Trophoblast cell (in vitro differentiated cells and primary cell): ENCODE data around the gene ADM5.

Experiments used
- DNase-seq, 2 donors: peaks; one replicate each; pipeline ENCODE4 v3.0.0-alpha.2; 2016
- H2AFZ ChIP-seq: 2 replicates; pipeline ENCODE4 v1.6.1; 2013; ENCODE audit warnings: low read length, moderate library complexity, mild to moderate bottlenecking; ENCODE audit not compliant: insufficient read depth, poor library complexity
- H2AK5ac ChIP-seq: 2 replicates; pipeline ENCODE4 v1.6.1; 2013; ENCODE audit warnings: mild to moderate bottlenecking, low read length
- H2BK120ac ChIP-seq: 2 replicates; pipeline ENCODE4 v1.6.1; 2013; ENCODE audit warnings: low read length, mild to moderate bottlenecking, moderate library complexity; ENCODE audit not compliant: insufficient read depth, poor library complexity
- H2BK12ac ChIP-seq: 2 replicates; pipeline ENCODE4 v1.6.1; 2013; ENCODE audit warnings: mild to moderate bottlenecking, low read length, moderate library complexity
- H2BK5ac ChIP-seq: 2 replicates; pipeline ENCODE4 v1.6.1; 2013; ENCODE audit warnings: low read length, low read depth, moderate library complexity, mild to moderate bottlenecking; ENCODE audit not compliant: poor library complexity
- H3K14ac ChIP-seq: 2 replicates; pipeline ENCODE4 v1.6.1; 2013; ENCODE audit warnings: mild to moderate bottlenecking, low read length
- H3K18ac ChIP-seq: 2 replicates; pipeline ENCODE4 v1.6.1; 2013; ENCODE audit warnings: mild to moderate bottlenecking, low read length
- H3K23ac ChIP-seq: 2 replicates; pipeline ENCODE4 v1.6.1; 2013; ENCODE audit warnings: low read length
- H3K27ac ChIP-seq: 2 replicates; pipeline ENCODE4 v1.5.1; 2013; ENCODE audit warnings: low read depth, mild to moderate bottlenecking, inconsistent platforms, low read length, moderate library complexity
- H3K27me3 ChIP-seq: 2 replicates; pipeline ENCODE4 v1.6.1; 2013; ENCODE audit warnings: inconsistent platforms, mild to moderate bottlenecking, low read length, moderate library complexity; ENCODE audit not compliant: insufficient read depth
- H3K36me3 ChIP-seq, 2 experiments: 1 replicate in 1 of 2; 2 replicates in 1 of 2; pipeline ENCODE4 v1.6.1; 2013; ENCODE audit warnings: low read length in 2 of 2, mild to moderate bottlenecking in 2 of 2, moderate library complexity in 1 of 2; ENCODE audit not compliant: insufficient read depth in 2 of 2, control insufficient read depth in 1 of 2
- H3K4ac ChIP-seq: 2 replicates; pipeline ENCODE4 v1.6.1; 2013; ENCODE audit warnings: low read depth, mild to moderate bottlenecking, low read length, moderate library complexity
- H3K4me1 ChIP-seq, 2 experiments: 1 replicate in 1 of 2; 2 replicates in 1 of 2; pipeline ENCODE4 v1.6.1; 2013; ENCODE audit warnings: low read length in 2 of 2, mild to moderate bottlenecking in 2 of 2, moderate library complexity in 1 of 2; ENCODE audit not compliant: insufficient read depth in 2 of 2, control insufficient read depth in 1 of 2
- H3K4me2 ChIP-seq: 2 replicates; pipeline ENCODE4 v1.6.1; 2013; ENCODE audit warnings: inconsistent platforms, mild to moderate bottlenecking, low read length, moderate library complexity
- H3K4me3 ChIP-seq: 2 replicates; pipeline ENCODE4 v1.5.1; 2013; ENCODE audit warnings: mild to moderate bottlenecking, low read depth, low read length, inconsistent platforms
- H3K79me1 ChIP-seq: one replicate; pipeline ENCODE4 v1.6.1; 2013; ENCODE audit warnings: low read length
- H3K79me2 ChIP-seq: 2 replicates; pipeline ENCODE4 v1.6.1; 2013; ENCODE audit warnings: low read length, mild to moderate bottlenecking; ENCODE audit not compliant: control insufficient read depth, insufficient read depth, poor library complexity
- H3K9ac ChIP-seq: 2 replicates; pipeline ENCODE4 v1.6.1; 2013; ENCODE audit warnings: mild to moderate bottlenecking, low read length
- H3K9me3 ChIP-seq: 2 replicates; pipeline ENCODE4 v1.6.1; 2013; ENCODE audit warnings: low read depth, mild to moderate bottlenecking, control low read depth, inconsistent platforms, low read length; ENCODE audit not compliant: insufficient read depth
- H4K12ac ChIP-seq: 2 replicates; pipeline ENCODE4 v1.6.1; 2013; ENCODE audit warnings: low read depth, mild to moderate bottlenecking, low read length, moderate library complexity
- H4K8ac ChIP-seq: 2 replicates; pipeline ENCODE4 v1.6.1; 2013; ENCODE audit warnings: low read depth, mild to moderate bottlenecking, low read length, moderate library complexity
- H4K91ac ChIP-seq: one replicate; pipeline ENCODE4 v1.6.1; 2013; ENCODE audit warnings: low read depth, mild to moderate bottlenecking, low read length, moderate library complexity
- WGBS: extraction: QIAGEN DNeasy Blood & Tissue Kit; methylation state at CpG from one replicate; pipeline ENCODE4 v1.1.7; 2013; ENCODE audit warnings: missing lambda C conversion rate; ENCODE audit not compliant: insufficient read length, insufficient coverage; ENCODE audit errors: extremely low coverage; 5-methylcytosine and 5-hydroxymethylcytosine counted together

The ADM5 gene

GRCh38 chr19:49713236-49713845, 23.9 kb downstream of the ADM5 start:
- H4K8ac ChIP-seq: no peak overlapping the region
- WGBS: no CpG with 5 or more reads among the region's 8 CpGs
- peak; percentile 54 to 75 for DNase-seq
- no peak overlapping the region for H2AFZ ChIP-seq
- H2BK12ac ChIP-seq: no peak overlapping the region
- no peaks in the 10 kb centered on the region for H3K36me3 ChIP-seq
- no peak overlapping the region for H2BK5ac ChIP-seq
- H4K91ac ChIP-seq: no peak overlapping the region
- H3K14ac ChIP-seq: no peak overlapping the region
- H3K4me2 ChIP-seq: no peak overlapping the region
- H3K23ac ChIP-seq: no peak overlapping the region
- H2AK5ac ChIP-seq: no peak overlapping the region
- H2BK120ac ChIP-seq: no peak overlapping the region
- H3K18ac ChIP-seq: no peak overlapping the region
- H3K27ac ChIP-seq: no peak overlapping the region
- H3K27me3 ChIP-seq: no peaks in the 10 kb centered on the region
- H3K9ac ChIP-seq: no peak overlapping the region
- no peaks in the 10 kb centered on the region for H3K9me3 ChIP-seq
- H3K79me1 ChIP-seq: no peaks in the 10 kb centered on the region
- no peaks in the 10 kb centered on the region for H3K79me2 ChIP-seq
- H3K4ac ChIP-seq: no peak overlapping the region
- no peak overlapping the region for H3K4me3 ChIP-seq
- peaks cover 6 to 7% of the 10 kb centered on the region in 2 experiments for H3K4me1 ChIP-seq
- H4K12ac ChIP-seq: no peak overlapping the region

- no peak overlapping the region for H4K12ac ChIP-seq
- no CpG with 5 or more reads among the region's 3 CpGs for WGBS
- no peak overlapping the region for H2AFZ ChIP-seq
- H2BK12ac ChIP-seq: no peak overlapping the region
- H3K14ac ChIP-seq: no peak overlapping the region
- H3K79me2 ChIP-seq: no peaks in the 10 kb centered on the region
- H3K9ac ChIP-seq: no peak overlapping the region
- no peak overlapping the region for H2BK5ac ChIP-seq
- H3K23ac ChIP-seq: no peak overlapping the region
- H3K9me3 ChIP-seq: no peaks in the 10 kb centered on the region
- H3K4ac ChIP-seq: no peak overlapping the region
- H3K36me3 ChIP-seq: no peaks in the 10 kb centered on the region
- no peak overlapping the region for H3K4me3 ChIP-seq
- H2AK5ac ChIP-seq: no peak overlapping the region
- no peak overlapping the region for H3K4me2 ChIP-seq
- H4K91ac ChIP-seq: no peak overlapping the region
- no peak overlapping the region for H3K18ac ChIP-seq
- no peak overlapping the region for H4K8ac ChIP-seq
- H3K27ac ChIP-seq: no peak overlapping the region
- H3K4me1 ChIP-seq: peaks cover 6 to 7% of the 10 kb centered on the region in 2 experiments
- H2BK120ac ChIP-seq: no peak overlapping the region
- peak; percentile 7 to 9 for DNase-seq
- H3K27me3 ChIP-seq: no peaks in the 10 kb centered on the region
- no peaks in the 10 kb centered on the region for H3K79me1 ChIP-seq
Observed at GRCh38 chr19:49716154-49716553, 26.8 kb downstream of the ADM5 start.

GRCh38 chr19:49718511-49718910, 29.1 kb downstream of the ADM5 start:
- Histone ChIP-seq H3K36me3 (no peaks in the 10 kb centered on the region), H2BK5ac (no peak overlapping the region), H2BK12ac (no peak overlapping the region), H3K4me1 (peaks cover 3 to 4% of the 10 kb centered on the region in 2 experiments), H4K12ac (no peak overlapping the region), H3K23ac (no peak overlapping the region), H4K91ac (no peak overlapping the region), H3K27me3 (no peaks in the 10 kb centered on the region), H3K9ac (no peak overlapping the region), H3K4ac (no peak overlapping the region), H3K14ac (no peak overlapping the region), H3K18ac (no peak overlapping the region), H3K4me2 (no peak overlapping the region), H3K27ac (no peak overlapping the region), H3K79me2 (no peaks in the 10 kb centered on the region), H2AFZ (no peak overlapping the region), H2BK120ac (no peak overlapping the region), H2AK5ac (no peak overlapping the region), H4K8ac (no peak overlapping the region), H3K4me3 (no peak overlapping the region), H3K9me3 (no peaks in the 10 kb centered on the region), H3K79me1 (no peaks in the 10 kb centered on the region)
- WGBS: no CpG with 5 or more reads among the region's 8 CpGs
- peak; percentile 40 to 70 for DNase-seq

GRCh38 chr19:49718991-49719390, 29.6 kb downstream of the ADM5 start:
- Histone ChIP-seq H4K8ac (peak overlapping the region; percentile 45), H3K79me2 (no peaks in the 10 kb centered on the region), H3K18ac (no peak overlapping the region), H4K12ac (no peak overlapping the region), H2BK5ac (no peak overlapping the region), H3K4me1 (no peaks in the 10 kb centered on the region), H2AK5ac (no peak overlapping the region), H4K91ac (no peak overlapping the region), H3K4me3 (no peak overlapping the region), H3K4me2 (no peak overlapping the region), H3K9ac (no peak overlapping the region), H2AFZ (no peak overlapping the region), H3K4ac (no peak overlapping the region), H2BK120ac (no peak overlapping the region), H3K9me3 (no peaks in the 10 kb centered on the region), H3K36me3 (no peaks in the 10 kb centered on the region), H3K14ac (no peak overlapping the region), H3K23ac (no peak overlapping the region), H2BK12ac (no peak overlapping the region), H3K27ac (no peak overlapping the region), H3K27me3 (no peaks in the 10 kb centered on the region), H3K79me1 (no peaks in the 10 kb centered on the region)
- no peak for DNase-seq
- WGBS: 100% methylated on average over 1 of the region's 6 CpGs
